DMS153 treated with DMSO at 0.1 percent for 48 hours (cell line): ENCODE data around the gene CCDC88C.

ENCODE experiments used
- DNase-seq: peaks from one replicate; lab custom pipeline; 2025; ENCODE audit not compliant: unreplicated experiment; lab: John Stamatoyannopoulos, UW

CCDC88C gene

GRCh38 chr14:91348845-91349465 is 68.7 kb downstream of the CCDC88C start:
- no peak for DNase-seq

- no peak for DNase-seq
Observed at GRCh38 chr14:91346838-91347173, 70.8 kb downstream of the CCDC88C start.

DNA sequence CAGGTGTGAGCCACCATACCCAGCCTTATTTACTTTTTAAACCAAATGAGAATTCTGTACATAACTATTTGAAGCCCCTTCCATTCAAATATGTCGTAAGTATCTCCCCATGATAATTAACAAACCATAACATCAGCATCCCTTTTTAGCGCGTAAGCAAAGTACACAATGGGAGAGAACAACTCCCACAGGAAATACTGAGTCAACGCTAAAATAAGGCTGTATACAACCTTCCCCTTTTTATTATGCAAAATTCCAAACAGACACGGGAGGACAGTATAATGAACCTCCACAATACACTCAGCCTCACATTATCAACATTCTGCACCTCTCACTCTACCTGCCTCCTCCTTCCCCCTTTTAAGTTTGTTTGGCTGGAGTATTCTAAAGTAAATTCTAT is 73.5 kb downstream of the CCDC88C start:
- DNase-seq: no peak

- no peak for DNase-seq
Observed at GRCh38 chr14:91343051-91343450, 74.6 kb downstream of the CCDC88C start.

- DNase-seq: no peak
Observed at GRCh38 chr14:91342206-91342760, 75.3 kb downstream of the CCDC88C start.

- DNase-seq: no peak
Observed at GRCh38 chr14:91341751-91342154, 75.9 kb downstream of the CCDC88C start.

GRCh38 chr14:91341334-91341733 is 76.3 kb downstream of the CCDC88C start:
- no peak for DNase-seq

DNA sequence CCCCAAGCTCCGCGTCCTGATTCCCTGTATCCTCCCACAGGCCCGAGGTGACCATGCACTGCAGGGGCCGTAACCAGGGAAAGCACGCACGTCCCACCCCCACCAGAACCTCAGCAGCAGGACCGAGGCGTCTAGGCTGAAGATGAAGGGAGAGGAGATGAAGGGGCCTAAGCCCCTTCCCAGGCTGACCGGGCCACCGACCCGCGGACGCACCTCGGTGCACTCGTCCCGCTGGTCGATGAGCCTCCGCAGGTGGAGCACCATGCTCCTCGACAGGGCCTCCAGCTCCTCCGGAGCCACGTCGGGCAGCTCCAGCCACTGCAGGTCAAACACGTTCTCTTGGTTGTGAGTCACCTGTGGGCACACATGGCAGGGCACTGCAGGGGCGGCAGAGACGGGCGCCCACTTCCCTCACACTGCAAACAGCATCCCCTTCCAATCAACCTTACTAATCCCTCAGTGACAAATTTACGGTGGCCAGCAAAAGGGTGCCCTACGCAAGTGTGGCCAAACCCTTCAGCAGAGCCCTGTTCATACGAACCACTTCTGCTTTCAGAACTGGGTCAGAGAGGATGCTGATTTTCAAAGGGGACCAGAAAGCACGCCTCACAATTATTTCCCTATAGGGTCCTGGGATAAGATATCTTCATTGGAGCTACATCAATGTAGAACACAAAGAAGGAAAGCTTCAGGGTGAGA is 77.8 kb downstream of the CCDC88C start:
- DNase-seq: no peak

GRCh38 chr14:91339076-91339475 is 78.5 kb downstream of the CCDC88C start:
- DNase-seq: no peak

DNA sequence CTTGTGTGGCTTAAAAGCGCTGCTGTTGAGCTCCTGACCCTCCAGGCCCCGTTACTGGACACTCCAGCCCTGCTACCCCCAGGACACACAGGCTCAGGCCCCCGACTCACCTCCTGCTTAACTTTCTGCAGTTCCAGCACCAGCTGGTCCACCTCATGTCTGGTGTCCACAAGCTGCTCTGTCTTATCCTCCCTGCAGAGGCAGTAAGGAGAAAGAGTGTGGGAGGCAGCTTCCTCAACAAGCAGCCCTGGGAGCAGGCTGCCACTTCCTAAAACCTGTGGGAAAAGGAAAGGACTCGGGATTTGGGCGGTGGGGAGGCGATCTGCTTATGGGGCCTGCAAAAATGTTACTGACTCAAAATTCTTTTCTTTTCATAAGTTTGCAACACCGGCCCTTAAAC is 79.2 kb downstream of the CCDC88C start:
- no peak for DNase-seq

- DNase-seq: no peak
Observed at GRCh38 chr14:91337699-91338335, 79.8 kb downstream of the CCDC88C start.

- DNase-seq: no peak
Observed at GRCh38 chr14:91336093-91336450, 81.5 kb downstream of the CCDC88C start.

- no peak for DNase-seq
Observed at GRCh38 chr14:91335191-91336092, 82.2 kb downstream of the CCDC88C start.

GRCh38 chr14:91333650-91334039 is 84.0 kb downstream of the CCDC88C start:
- no peak for DNase-seq

DNA sequence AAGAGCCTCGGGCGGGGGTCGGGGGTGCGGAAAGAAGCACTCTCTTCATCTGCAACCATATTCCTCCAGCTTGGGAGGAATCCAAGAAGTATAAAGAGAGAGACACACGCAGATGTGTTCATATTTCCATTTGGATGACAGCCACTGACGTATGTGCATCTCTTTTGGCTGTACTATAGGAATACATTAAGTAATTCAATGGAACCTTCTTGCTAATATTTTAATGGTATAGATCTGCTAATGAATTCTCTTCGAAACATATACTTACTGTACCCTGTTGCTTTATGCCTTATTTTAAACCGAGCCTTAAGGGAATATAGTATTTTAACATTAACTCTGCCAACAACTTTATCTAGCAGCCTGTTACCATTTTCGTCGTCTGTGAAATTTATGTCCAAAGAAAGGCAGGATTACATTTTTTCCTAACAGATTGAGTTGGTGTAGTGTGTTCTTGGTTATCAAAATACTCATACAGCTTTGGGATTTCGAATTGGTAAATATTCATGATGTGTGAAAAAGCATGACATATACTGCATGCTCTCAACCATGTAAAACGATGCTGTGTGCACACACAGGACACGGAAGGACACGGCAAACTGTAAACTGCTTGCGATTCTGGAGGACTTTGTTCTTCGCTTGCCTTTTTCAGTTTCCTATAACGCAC is 84.5 kb downstream of the CCDC88C start:
- DNase-seq: no peak

DNA sequence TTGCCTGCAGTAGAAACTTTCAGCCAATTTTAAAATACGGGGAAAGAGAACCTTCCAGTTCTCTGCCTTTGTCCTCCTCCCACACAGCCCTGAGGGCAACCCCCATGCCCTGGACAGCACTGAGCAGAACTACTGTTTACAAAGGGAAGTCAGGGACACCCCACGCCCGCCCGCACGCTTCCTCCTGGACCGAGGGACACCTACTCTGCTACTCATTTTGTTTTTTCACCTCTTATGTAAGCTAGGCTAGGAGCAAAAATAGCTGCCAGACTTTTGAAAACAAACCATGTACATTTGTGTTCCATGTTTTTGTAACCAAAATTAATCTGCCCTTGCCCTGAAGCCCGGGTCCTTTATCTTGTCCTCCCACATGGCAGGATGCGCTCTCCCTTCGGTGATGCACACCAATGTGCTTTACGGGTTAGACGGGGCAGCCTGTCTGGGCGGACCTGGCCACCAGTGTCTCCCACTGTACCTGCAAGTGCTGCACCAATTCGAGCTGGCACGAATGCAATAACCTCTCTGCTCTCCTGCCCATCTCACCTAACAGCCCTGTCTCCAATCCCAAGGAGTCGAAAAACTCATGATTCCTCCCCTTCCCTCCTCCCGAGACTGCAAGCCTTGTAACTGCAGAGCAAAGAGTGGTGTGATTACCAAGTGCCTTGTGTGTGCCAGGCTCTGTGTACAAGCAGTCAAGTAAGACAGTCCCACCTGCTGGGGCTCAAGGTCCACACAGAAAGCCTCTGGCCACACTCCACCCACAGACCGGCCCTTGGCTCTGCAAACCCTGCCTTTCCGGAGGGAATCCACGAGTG is 85.2 kb downstream of the CCDC88C start:
- DNase-seq: no peak

DNA sequence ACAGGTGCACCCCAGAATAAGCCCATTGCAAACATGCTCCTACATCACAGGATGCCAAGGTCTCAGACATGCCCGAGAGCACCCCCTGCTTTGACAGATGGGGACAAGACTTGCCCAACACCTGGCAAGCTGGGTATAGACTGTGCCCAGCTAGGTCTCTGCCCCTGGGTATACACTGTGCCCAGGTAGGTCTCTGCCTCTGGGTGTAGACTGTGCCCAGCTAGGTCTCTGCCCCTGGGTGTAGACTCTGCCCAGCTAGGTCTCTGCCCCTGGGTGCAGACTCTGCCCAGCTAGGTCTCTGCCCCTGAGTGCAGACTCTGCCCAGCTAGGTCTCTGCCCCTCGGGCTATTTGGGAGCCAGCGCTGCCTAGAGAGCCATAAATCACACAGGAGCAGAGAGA is 85.9 kb downstream of the CCDC88C start:
- no peak for DNase-seq

DNA sequence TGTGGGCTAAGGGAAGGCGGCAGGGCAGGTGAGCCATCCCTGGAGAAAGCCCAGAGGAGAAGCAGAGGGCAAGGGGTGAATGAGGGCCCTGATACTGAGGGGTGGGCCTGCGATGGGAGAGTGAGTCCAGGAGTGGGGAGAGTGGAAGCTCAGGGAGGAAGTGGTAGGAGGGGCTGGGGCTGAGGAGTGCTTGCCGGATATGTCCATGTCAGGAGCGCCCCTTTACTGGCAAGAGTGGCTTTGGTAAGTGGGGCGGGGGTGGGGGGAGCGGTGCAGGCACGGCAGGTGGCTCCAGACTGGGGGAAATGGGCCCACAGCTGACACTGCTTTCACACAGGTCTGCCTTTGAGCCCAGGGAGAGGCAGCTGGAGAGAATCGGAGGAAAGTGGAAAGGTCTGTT is 86.8 kb downstream of the CCDC88C start:
- DNase-seq: no peak

- DNase-seq: no peak
Observed at GRCh38 chr14:91330096-91330696, 87.4 kb downstream of the CCDC88C start.
